ENCODE data around the gene ALK.

GRCh38 chr2:29638641-29639040, 282.7 kb downstream of the ALK start:
- TF ChIP-seq TAF1 (IDR thresholded peaks at IDR 0.05; ENCODE audit: borderline replicate concordance, insufficient read depth, low read length) (no peak), POLR2AphosphoS5 (IDR thresholded peaks at IDR 0.05; ENCODE audit: low read depth, low read length) (no peak)
